ENCODE results near the gene TSPAN14. TPM values are rescaled to one million over a fixed set of nuclear protein-coding genes. Genes with fewer than 3 reads are reported as not detected.
"Not testable (repeated sequence)": the region's sequence is repeated elsewhere in the genome, so short reads cannot be mapped to it uniquely, and the experiment has no call there.

Gene TSPAN14
- total RNA-seq, 1 experiment from 2014 or later: 67.0 TPM

GRCh38 chr10:80542053-80542452 is 87.9 kb downstream of the TSPAN14 start:
- peak; percentile 33 for DNase-seq (ENCODE audit: low read depth)

DNA sequence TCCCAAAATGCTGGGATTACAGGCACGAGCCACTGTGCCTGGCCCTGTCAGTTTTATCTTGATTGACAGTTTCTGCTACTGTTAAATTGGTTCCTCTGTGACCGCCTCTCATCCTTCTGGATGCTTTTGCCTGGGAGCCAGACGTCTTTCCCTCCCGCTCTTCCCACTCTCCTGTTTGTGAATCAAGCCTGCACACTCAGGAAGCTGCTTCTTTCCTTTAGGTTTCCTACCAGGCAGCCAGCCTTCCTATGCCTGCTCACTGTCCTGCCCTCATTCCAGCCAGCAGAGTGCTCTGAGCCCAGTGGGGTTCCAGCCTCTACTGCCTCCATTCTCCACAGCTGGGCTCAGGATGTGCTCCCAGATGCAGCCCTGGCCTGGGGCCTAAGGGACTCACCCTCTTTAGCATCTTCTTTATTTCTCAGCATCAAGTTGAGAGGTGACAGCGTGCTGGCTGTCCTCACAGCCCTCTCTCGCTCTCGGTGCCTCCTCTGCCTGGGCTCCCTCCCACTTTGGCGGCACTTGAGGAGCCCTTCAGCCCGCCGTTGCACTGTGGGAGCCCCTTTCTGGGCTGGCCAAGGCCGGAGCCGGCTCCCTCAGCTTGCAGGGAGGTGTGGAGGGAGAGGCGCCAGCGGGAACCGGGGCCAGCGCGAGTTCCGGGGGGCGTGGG is 88.7 kb downstream of the TSPAN14 start:
- DNase-seq (ENCODE audit: low read depth): no peak

DNA sequence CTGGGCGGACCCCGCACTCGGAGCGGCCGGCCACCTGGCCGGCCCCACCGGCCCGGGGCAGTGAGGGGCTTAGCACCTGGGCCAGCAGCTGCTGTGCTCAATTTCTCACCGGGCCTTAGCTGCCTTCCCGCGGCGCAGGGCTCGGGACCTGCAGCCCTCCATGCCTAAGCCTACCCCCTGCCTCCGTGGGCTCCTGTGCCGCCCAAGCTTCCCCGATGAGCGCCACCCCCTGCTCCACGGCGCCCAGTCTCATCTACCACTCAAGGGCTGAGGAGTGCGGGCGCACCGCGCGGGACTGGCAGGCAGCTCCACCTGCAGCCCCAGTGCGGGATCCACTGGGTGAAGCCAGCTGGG is 89.2 kb downstream of the TSPAN14 start:
- not testable (repeated sequence) for DNase-seq (ENCODE audit: low read depth)

DNA sequence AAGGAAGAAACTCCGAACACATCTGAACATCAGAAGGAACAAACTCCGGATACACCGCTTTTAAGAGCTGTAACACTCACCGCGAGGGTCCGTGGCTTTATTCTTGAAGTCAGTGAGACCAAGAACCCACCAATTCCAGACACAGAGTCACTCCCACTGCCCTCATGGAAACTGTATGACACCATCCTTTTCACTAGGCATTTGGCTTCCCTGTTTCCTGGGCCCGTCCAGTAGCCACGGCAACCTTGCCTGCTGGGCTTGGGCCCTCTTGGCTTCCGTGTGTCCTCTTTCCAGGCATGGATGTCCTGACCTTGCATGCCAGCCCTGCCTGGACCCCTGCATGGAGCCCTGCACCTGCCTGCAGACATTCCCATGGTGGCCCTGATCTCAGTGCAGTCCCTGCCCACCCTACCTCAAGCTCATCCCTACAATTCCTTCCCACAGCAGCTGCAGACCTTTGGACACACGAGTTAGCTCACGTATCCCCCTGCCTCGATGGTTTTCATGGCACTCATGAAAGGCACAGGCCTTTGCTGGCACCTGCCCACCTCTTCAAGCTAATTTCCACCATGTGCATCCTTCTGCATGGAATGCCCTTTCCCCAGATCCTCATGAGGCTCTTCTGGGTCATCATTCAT is 90.3 kb downstream of the TSPAN14 start:
- no peak for DNase-seq (ENCODE audit: low read depth)

DNA sequence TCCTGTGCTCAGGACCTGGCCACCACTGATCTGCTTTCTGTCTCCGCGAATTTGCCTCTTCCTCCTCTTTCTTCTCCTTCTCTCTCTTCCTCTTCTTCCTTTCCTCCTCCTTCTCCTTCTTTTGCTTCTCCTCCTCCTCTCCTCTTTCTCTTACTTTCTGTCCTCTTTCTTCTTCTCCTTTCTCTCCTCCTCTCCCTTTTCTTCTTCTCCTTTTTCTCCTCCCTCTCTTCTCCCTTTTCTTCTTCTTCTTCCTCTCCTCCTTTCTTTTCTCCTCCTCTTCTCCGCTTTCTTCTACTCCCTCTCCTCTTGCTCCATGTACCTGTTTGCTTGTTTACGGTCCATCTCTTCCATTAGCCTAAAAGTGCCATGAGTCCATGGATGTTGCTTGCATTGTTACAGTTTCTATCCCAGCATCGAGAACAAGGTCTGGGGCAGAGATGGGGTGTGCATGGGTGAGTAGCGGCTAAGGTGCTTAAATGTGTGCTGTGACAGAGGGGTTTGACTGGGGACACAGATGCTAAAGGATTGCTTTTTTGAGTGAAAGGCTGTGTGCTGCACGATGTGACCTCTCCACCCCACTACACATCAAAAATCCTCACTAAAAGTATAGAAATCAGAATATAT is 91.3 kb downstream of the TSPAN14 start:
- no peak for DNase-seq (ENCODE audit: low read depth)

DNA sequence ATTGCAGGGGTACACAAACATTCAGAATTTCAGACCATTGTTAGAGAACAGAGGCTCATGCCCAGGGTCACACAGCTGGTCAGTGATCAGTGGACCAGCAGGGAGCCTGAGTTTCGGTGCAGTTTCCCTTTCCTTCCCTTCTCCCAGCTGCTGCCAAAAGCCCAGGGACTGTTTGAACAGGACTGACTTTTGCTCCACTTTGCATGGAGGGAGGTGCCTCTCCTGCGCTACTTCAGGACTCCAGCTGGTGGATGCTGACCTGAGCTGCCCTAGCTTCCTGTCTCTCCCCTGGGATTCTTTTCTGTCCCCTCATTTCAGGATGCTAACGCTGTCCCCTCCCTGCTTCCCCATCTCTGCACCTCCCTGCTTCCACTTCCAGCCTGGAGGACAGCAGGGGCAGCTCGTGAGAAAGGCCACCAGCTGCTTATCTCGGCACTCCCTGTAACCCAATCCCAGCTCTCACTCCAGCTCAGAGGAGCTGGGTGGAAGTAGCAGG is 98.1 kb downstream of the TSPAN14 start:
- no peak for DNase-seq (ENCODE audit: low read depth)

DNA sequence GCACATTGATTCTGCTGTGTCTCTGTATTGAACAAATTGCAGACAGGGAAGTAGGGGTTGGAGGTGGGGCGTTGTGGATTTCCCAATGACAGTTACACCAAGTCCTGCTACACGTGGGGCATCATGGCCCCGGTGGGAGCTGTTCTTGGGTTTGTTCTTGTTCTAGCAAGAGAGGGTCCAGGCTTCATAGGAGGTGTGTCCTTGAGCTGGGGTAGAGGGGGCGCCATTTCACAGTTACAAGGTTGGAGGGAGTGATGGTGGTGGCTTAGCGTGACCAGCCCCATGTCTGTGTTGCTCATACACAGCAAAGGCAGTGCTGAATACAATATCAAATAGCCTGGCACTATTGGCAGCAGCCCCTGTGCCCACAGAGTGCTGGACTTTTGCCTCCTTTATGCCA is 99.3 kb downstream of the TSPAN14 start:
- no peak for DNase-seq (ENCODE audit: low read depth)

GRCh38 chr10:80554050-80554449 is 99.9 kb downstream of the TSPAN14 start:
- no peak for DNase-seq (ENCODE audit: low read depth)

DNA sequence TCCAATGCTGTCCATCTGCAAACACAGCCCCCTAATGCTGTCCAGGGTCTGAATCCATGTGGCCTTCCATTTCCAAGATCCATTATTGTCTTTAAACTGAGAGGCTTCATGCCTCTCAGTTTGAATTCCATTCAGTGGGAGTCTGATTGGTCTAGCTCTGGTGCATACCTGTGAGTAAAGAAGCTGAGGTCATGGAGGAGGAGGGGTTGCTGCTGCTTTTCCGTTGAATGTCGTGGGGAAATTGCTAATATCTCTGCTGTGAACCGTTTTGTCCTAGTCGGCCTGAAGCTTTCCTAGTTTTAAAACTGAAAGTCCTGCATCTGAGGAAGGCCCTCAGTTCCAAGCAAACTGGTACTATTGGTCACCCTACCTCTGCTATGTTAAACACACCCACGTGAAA is 101.3 kb downstream of the TSPAN14 start:
- DNase-seq (ENCODE audit: low read depth): no peak

DNA sequence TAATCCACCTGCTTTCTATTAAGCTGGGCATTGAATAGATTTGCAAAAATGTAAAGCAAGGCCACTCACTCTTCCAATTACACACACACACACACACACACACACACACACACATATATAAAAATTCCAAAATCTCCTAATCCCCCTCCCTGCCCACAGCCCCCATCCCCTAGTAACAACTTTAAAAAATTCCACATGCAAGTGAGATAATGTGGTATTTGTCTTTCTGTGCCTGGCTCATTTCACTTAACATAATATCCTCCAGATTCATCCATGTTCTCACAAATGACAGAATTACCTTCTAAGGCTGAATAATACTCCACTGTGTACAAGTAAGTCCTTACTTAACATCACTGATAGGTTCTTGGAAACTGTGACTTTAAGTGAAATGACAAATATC is 107.8 kb downstream of the TSPAN14 start:
- DNase-seq (ENCODE audit: low read depth): no peak

GRCh38 chr10:80567292-80567691 is 113.2 kb downstream of the TSPAN14 start:
- DNase-seq (ENCODE audit: low read depth): no peak

DNA sequence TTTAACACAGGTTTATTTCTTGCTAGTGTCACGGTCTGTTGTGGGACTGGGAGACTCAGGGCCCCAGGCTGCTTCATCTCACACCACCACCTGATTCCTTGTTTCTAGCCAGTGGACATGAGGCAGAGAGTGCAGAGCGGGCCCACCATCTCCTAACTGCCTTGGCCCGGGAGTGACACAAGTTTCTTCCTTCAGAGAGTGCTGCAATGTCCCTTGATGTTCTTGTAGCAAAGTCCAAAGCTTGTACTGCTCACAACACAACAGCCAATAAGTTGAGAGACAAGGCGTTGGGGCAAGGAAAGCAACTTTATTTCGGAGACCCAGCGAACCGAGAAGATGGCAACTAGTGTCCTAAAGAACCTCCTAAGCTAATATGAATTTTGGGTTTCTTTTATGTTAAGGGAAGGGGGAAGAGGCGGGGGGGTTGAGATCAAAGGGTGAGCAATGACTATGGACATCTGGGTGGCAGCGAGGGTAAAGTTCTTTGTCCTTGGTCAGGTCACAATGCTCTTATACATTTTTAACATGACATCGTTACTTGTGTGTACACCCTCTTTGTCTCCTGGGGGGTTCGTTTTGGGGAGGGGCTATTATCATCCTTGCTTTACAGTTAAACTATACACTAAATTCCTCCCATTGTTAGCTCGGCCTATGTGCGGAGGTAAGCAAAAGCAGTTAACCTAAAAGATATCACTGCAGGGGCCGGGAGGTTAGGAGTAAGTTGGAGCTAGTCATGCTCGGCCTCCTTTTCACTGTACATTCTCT is 115.2 kb downstream of the TSPAN14 start:
- no peak for DNase-seq (ENCODE audit: low read depth)

GRCh38 chr10:80571352-80571751 is 117.2 kb downstream of the TSPAN14 start:
- no peak for DNase-seq (ENCODE audit: low read depth)

- no peak for DNase-seq (ENCODE audit: low read depth)
These were observed 125.2 kb downstream of the TSPAN14 start for GRCh38 chr10:80579181-80579763.

GRCh38 chr10:80579849-80580637 is 125.9 kb downstream of the TSPAN14 start:
- DNase-seq (ENCODE audit: low read depth): no peak

DNA sequence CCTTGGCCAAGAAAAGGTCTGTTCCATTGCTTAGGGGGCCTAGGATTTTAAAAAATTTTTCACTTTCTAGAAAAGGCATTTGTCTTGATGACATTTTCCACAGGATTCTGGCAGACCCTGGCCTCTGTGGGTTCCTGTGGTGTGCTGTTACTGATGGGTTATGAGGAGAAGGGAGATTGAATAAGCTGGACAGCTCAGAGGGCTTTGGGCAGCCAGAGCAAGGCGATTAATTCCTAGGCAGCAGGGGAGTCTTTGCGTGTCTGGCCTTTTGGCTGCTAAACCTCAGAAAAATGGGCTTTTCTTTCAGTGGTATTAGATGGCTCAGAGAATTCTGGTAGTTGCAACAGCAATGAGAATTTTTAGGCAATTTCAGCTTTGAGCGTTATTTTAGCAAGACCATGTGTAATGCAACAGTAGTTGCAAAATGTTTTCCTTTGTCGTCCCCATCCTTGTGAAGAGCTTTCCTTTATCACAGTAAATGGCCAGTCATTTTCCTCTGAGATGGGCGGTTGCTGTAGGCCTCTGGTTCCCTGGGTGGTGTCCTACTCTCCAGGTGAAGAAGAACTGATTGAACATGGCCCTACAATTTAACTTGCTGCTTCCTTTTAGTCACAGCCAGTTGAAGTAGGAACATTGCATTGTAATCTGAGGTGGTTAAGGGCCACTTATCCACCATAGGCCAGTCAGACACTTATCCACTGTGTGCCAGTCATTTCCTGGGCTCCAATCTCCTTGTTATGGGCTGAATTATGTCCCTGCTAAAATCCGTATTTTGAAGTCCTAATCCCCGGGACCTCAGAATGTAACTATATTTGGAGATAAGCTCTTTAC is 126.7 kb downstream of the TSPAN14 start:
- no peak for DNase-seq (ENCODE audit: low read depth)

DNA sequence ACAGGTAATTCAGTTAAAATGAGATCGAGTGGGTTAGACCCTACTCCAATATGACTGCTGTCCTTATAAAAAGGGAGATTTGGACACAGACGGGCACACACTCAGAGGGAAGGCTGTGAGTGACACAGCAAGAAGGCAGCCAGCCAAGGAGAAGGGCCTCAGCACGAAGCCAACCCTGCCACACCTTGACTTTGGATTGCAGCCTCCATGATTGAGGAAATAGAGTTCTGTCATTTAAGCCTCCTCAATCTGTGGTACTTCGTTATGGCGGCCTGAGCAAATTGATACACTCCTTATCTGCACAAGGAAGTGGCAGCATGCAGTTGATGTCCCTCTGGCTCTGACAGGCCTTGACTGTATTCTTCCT is 127.3 kb downstream of the TSPAN14 start:
- no peak for DNase-seq (ENCODE audit: low read depth)

DNA sequence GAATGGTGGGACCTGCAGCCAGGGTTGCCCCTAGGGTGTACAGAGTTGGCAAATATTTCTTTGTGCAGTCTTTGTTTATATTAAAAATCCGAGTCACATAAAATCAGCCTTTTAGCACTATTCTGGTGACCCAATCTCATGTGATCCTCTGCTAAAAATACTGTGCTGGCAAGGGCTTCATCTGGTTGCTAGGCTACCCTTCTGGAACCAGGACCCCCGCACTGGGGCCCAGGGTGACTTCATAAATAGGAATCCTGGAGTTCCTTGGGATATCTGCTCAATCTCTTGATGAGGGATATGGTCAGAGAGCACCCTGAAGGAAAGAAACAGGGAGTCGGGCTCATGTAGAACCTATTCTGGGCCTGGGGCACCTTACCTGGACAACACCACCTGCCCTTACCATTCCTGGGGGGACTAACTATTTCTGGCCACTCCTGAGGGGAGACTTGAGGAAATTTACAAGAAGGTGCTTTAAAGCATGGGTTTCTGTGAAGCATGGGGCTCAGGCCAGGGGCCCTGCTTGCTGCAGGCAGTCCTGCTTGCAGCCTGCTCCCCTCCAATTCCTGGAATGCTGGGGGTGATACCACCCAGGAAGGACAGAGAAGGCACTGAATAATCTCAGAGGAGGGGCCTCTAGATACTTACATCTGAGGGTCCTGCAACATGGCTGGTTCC is 128.3 kb downstream of the TSPAN14 start:
- DNase-seq (ENCODE audit: low read depth): no peak
